Suprapubic skin (tissue), 4 donors: ENCODE results near the gene ZNF629. TPM values are rescaled to one million over a fixed set of nuclear protein-coding genes. Genes with fewer than 3 reads are reported as not detected.

Source experiments
- DNase-seq, 2 donors: peaks; one replicate each; pipeline ENCODE4 v3.0.0-alpha.2; 2019; ENCODE audit warnings: low spot score in 2 of 2
- H3K27ac ChIP-seq: fragments of 200-600 bp; sonication (generic); one replicate; pipeline ENCODE4 v1.5.1; 2019
- H3K27me3 ChIP-seq: fragments of 200-600 bp; sonication (generic); one replicate; pipeline ENCODE4 v1.5.1; 2019
- H3K36me3 ChIP-seq: fragments of 200-600 bp; sonication (generic); one replicate; pipeline ENCODE4 v1.5.1; 2019
- H3K4me1 ChIP-seq: fragments of 200-600 bp; sonication (generic); one replicate; pipeline ENCODE4 v1.5.1; 2019
- H3K4me3 ChIP-seq: fragments of 200-600 bp; sonication (generic); one replicate; pipeline ENCODE4 v1.5.1; 2019; ENCODE audit warnings: mild to moderate bottlenecking
- H3K9me3 ChIP-seq: fragments of 200-600 bp; sonication (generic); one replicate; pipeline ENCODE4 v1.5.1; 2019
- CTCF ChIP-seq, 2 donors: fragments of 200-600 bp in 1 of 2; fragments of 450-650 bp in 1 of 2; sonication (generic) in 1 of 2; IDR thresholded peaks; one replicate each; pipeline ENCODE4 v1.5.1; 2016 to 2019; ENCODE audit warnings: antibody characterized with exemption in 2 of 2, mild to moderate bottlenecking in 1 of 2, moderate library complexity in 1 of 2
- EP300 ChIP-seq: sonication (generic); formaldehyde crosslinking; IDR thresholded peaks from one replicate; pipeline ENCODE4 v1.6.1; 2017; ENCODE audit warnings: antibody characterized with exemption
- POLR2A ChIP-seq, 2 donors: fragments of 450-650 bp; IDR thresholded peaks; one replicate each; pipeline ENCODE4 v1.6.1; 2017; ENCODE audit warnings: antibody characterized with exemption in 2 of 2, mild to moderate bottlenecking in 2 of 2, moderate library complexity in 2 of 2
- POLR2AphosphoS5 ChIP-seq, 3 donors: sonication (generic); formaldehyde crosslinking; IDR thresholded peaks; one replicate each; pipeline ENCODE4 v1.6.1; 2017; ENCODE audit warnings: antibody characterized with exemption in 3 of 3
- WGBS: methylation state at CpG from one replicate; pipeline ENCODE4 v1.1.5; 2018; 5-methylcytosine and 5-hydroxymethylcytosine counted together
- total RNA-seq, 4 donors: library from RNA; depleted of rRNA; stranded (reverse); fragments of >200 nt; gene quantifications; one replicate each; pipeline ENCODE4 v1.1.0, GENCODE V29; 2016

The ZNF629 gene
- total RNA-seq, 4 donors from 2014 or later = 11.5 to 22.9 (median 16.1) TPM

- Histone ChIP-seq H3K4me1 (peaks cover 31% of the 10 kb centered on the region), H3K27me3 (no peaks in the 10 kb centered on the region), H3K27ac (no peak overlapping the region), H3K9me3 (no peaks in the 10 kb centered on the region), H3K4me3 (no peak overlapping the region), H3K36me3 (peaks cover 71% of the 10 kb centered on the region)
- no peak for DNase-seq
- 94% methylated on average over 17 of the region's 17 CpGs for WGBS
- TF ChIP-seq EP300 (no peak), POLR2A (IDR thresholded peaks at IDR 0.05) (no peak), POLR2AphosphoS5 (IDR thresholded peaks at IDR 0.05) (no peak), CTCF (IDR thresholded peaks at IDR 0.05) (no peak)
These were observed 49.8 kb downstream of the ZNF629 start for GRCh38 chr16:30736995-30737793.

GRCh38 chr16:30731411-30731810, 55.6 kb downstream of the ZNF629 start:
- H3K27me3 ChIP-seq = no peaks in the 10 kb centered on the region
- no peaks in the 10 kb centered on the region for H3K9me3 ChIP-seq
- 91% methylated on average over 3 of the region's 3 CpGs for WGBS
- H3K36me3 ChIP-seq = peaks cover 87% of the 10 kb centered on the region
- no peak overlapping the region for H3K4me3 ChIP-seq
- peaks cover 5% of the 10 kb centered on the region for H3K4me1 ChIP-seq
- DNase-seq = no peak
- TF ChIP-seq EP300 = no peak
- TF ChIP-seq CTCF (IDR thresholded peaks at IDR 0.05) = no peak
- no peak for TF ChIP-seq POLR2AphosphoS5 (IDR thresholded peaks at IDR 0.05)
- TF ChIP-seq POLR2A (IDR thresholded peaks at IDR 0.05) = no peak
- no peak overlapping the region for H3K27ac ChIP-seq

GRCh38 chr16:30728899-30729672, 57.9 kb downstream of the ZNF629 start:
- no peak overlapping the region for H3K4me3 ChIP-seq
- no peak for DNase-seq
- no peaks in the 10 kb centered on the region for H3K27me3 ChIP-seq
- WGBS = 74% methylated on average over 17 of the region's 17 CpGs
- no peaks in the 10 kb centered on the region for H3K9me3 ChIP-seq
- TF ChIP-seq EP300 (no peak), POLR2A (IDR thresholded peaks at IDR 0.05) (no peak), POLR2AphosphoS5 (IDR thresholded peaks at IDR 0.05) (no peak), CTCF (IDR thresholded peaks at IDR 0.05) (no peak)
- H3K4me1 ChIP-seq = peaks cover 5% of the 10 kb centered on the region
- H3K27ac ChIP-seq = no peak overlapping the region
- peaks cover 88% of the 10 kb centered on the region for H3K36me3 ChIP-seq

Other genes starting within 250 kb of the ZNF629 start
- gene ZNF764, start 228.8 kb downstream of the ZNF629 start, total RNA-seq = 10 to 100 TPM in 1 of 4 donors, 1 to 10 TPM in 3; 5.5 to 10.5 (median 8.7) TPM
- gene ZNF688, start 215.5 kb downstream of the ZNF629 start, total RNA-seq = 10 to 100 TPM in 3 of 4 donors, 1 to 10 TPM in 1; 9.9 to 33.0 (median 20.0) TPM
- gene ZNF785, start 201.5 kb downstream of the ZNF629 start, total RNA-seq = 10 to 100 TPM in 3 of 4 donors, 1 to 10 TPM in 1; 9.8 to 24.5 (median 11.2) TPM
- 10 to 100 TPM in 1 of 4 donors, 1 to 10 TPM in 3; 5.3 to 11.2 (median 6.0) TPM for gene ZNF689, start 176.8 kb downstream of the ZNF629 start, total RNA-seq
- 10 to 100 TPM; 56.7 to 68.8 (median 62.1) TPM for gene PRR14, start 136.2 kb downstream of the ZNF629 start, total RNA-seq
- gene FBRS, start 128.8 kb downstream of the ZNF629 start, total RNA-seq = 10 to 100 TPM; 64.5 to 81.3 (median 73.1) TPM
- gene SRCAP, start 88.0 kb downstream of the ZNF629 start, total RNA-seq = 10 to 100 TPM; 42.9 to 50.0 (median 44.6) TPM
- 10 to 100 TPM; 24.8 to 54.9 (median 36.1) TPM for gene PHKG2, start 38.8 kb downstream of the ZNF629 start, total RNA-seq
- 1 to 10 TPM; 3.8 to 6.7 (median 5.0) TPM for gene CFAP119, start 25.1 kb downstream of the ZNF629 start, total RNA-seq
- gene RNF40, start 24.9 kb downstream of the ZNF629 start, total RNA-seq = 10 to 100 TPM; 65.6 to 89.7 (median 76.5) TPM
- 10 to 100 TPM; 32.3 to 47.2 (median 43.9) TPM for gene BCL7C, start 106.9 kb upstream of the ZNF629 start, total RNA-seq
- gene CTF1, start 109.4 kb upstream of the ZNF629 start, total RNA-seq = 1 to 10 TPM in 1 of 4 donors, under 1 TPM in 3; 0.30 to 1.3 (median 0.71) TPM
- gene FBXL19, start 136.4 kb upstream of the ZNF629 start, total RNA-seq = 10 to 100 TPM; 21.7 to 28.7 (median 24.5) TPM
- 10 to 100 TPM; 25.7 to 41.0 (median 32.7) TPM for gene ORAI3, start 161.9 kb upstream of the ZNF629 start, total RNA-seq
- gene SETD1A, start 170.5 kb upstream of the ZNF629 start, total RNA-seq = 10 to 100 TPM; 12.5 to 14.7 (median 13.7) TPM
- gene HSD3B7, start 198.0 kb upstream of the ZNF629 start, total RNA-seq = 10 to 100 TPM; 13.2 to 20.8 (median 16.0) TPM
- 1 to 10 TPM in 2 of 4 donors, under 1 TPM in 2; 0.55 to 3.5 (median 2.0) TPM for gene STX1B, start 223.4 kb upstream of the ZNF629 start, total RNA-seq
- gene STX4, start 246.4 kb upstream of the ZNF629 start, total RNA-seq = 100 to 1,000 TPM in 1 of 4 donors, 10 to 100 TPM in 3; 32.5 to 118 (median 47.8) TPM